Renal cortical epithelial cell (primary cell): ENCODE measurements around the gene INHBB. TPM values are rescaled to one million over a fixed set of nuclear protein-coding genes. Genes with fewer than 3 reads are reported as not detected.

ENCODE experiments used
- DNase-seq: peaks from one replicate; pipeline ENCODE4 v3.0.0-alpha.2; 2011; ENCODE audit warnings: low read depth
- total RNA-seq: library from RNA; depleted of rRNA; stranded (reverse); fragments of >200 nt; gene quantifications from 2 replicates; pipeline ENCODE4 v1.2.3, GENCODE V29; 2014

The INHBB gene
- total RNA-seq, 1 donor from 2014 or later = 3.0 TPM

GRCh38 chr2:120341977-120342376 is 4.0 kb upstream of the INHBB start:
- DNase-seq = no peak

GRCh38 chr2:120342446-120342845 is 3.5 kb upstream of the INHBB start:
- DNase-seq = no peak

GRCh38 chr2:120343100-120343432 is 2.9 kb upstream of the INHBB start:
- no peak for DNase-seq

- peak; percentile 25 for DNase-seq
These were observed 2.4 kb upstream of the INHBB start for GRCh38 chr2:120343433-120344105.

- DNase-seq = no peak
These were observed 1.5 kb upstream of the INHBB start for GRCh38 chr2:120344214-120344975.

- DNase-seq = no peak
These were observed 857 bp upstream of the INHBB start for GRCh38 chr2:120344976-120345581.

GRCh38 chr2:120345608-120346007 is 328 bp upstream of the INHBB start:
- DNase-seq = no peak

- DNase-seq = peak; percentile 25
These were observed 877 bp downstream of the INHBB start for GRCh38 chr2:120346667-120347358.

- DNase-seq = no peak
These were observed 1.6 kb downstream of the INHBB start for GRCh38 chr2:120347396-120348060.

GRCh38 chr2:120348134-120348736 is 2.3 kb downstream of the INHBB start:
- DNase-seq = peak; percentile 18

GRCh38 chr2:120348737-120349439 is 3.0 kb downstream of the INHBB start:
- no peak for DNase-seq

- no peak for DNase-seq
These were observed 3.5 kb downstream of the INHBB start for GRCh38 chr2:120349440-120349921.

- no peak for DNase-seq
These were observed 4.1 kb downstream of the INHBB start for GRCh38 chr2:120350080-120350479.

- no peak for DNase-seq
These were observed 4.9 kb downstream of the INHBB start for GRCh38 chr2:120350801-120351320.

- DNase-seq = peak; percentile 79
These were observed 7.0 kb downstream of the INHBB start for GRCh38 chr2:120352696-120353590.

GRCh38 chr2:120353591-120353898 is 7.6 kb downstream of the INHBB start:
- DNase-seq = no peak

- no peak for DNase-seq
These were observed 8.0 kb downstream of the INHBB start for GRCh38 chr2:120353931-120354330.

- DNase-seq = no peak
These were observed 8.5 kb downstream of the INHBB start for GRCh38 chr2:120354467-120354866.

- DNase-seq = no peak
These were observed 9.2 kb downstream of the INHBB start for GRCh38 chr2:120354935-120355779.
